GM12801 (cell line): ENCODE measurements around the gene NT5C.

Experiments
- TF ChIP-seq, protein P1 (sequence below): IDR thresholded peaks from one replicate; pipeline ENCODE4 v1.5.1; 2011; ENCODE audit warnings: control low read depth; ENCODE audit not compliant: insufficient read length; ENCODE audit errors: extremely low read depth

Gene NT5C

DNA sequence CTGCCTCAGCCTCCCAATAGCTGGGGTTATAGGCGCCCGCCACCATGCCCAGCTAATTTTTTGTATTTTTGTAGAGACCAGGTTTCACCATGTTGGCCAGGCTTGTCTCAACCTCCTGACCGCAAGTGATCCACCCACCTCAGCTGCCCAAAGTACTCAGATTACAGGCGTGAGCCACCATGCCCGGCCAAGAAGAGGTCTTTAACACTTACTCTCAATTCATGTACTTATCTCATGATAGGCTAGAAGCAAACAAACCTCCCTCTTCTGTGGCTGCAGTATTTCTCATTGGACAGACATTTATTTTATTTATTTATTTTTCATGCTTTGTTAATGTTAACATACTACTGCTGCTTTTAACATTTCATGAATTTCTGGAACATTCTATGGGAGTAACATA, 7.0 kb upstream of the NT5C start:
- TF ChIP-seq, protein P1, sequence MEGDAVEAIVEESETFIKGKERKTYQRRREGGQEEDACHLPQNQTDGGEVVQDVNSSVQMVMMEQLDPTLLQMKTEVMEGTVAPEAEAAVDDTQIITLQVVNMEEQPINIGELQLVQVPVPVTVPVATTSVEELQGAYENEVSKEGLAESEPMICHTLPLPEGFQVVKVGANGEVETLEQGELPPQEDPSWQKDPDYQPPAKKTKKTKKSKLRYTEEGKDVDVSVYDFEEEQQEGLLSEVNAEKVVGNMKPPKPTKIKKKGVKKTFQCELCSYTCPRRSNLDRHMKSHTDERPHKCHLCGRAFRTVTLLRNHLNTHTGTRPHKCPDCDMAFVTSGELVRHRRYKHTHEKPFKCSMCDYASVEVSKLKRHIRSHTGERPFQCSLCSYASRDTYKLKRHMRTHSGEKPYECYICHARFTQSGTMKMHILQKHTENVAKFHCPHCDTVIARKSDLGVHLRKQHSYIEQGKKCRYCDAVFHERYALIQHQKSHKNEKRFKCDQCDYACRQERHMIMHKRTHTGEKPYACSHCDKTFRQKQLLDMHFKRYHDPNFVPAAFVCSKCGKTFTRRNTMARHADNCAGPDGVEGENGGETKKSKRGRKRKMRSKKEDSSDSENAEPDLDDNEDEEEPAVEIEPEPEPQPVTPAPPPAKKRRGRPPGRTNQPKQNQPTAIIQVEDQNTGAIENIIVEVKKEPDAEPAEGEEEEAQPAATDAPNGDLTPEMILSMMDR: no peak

DNA sequence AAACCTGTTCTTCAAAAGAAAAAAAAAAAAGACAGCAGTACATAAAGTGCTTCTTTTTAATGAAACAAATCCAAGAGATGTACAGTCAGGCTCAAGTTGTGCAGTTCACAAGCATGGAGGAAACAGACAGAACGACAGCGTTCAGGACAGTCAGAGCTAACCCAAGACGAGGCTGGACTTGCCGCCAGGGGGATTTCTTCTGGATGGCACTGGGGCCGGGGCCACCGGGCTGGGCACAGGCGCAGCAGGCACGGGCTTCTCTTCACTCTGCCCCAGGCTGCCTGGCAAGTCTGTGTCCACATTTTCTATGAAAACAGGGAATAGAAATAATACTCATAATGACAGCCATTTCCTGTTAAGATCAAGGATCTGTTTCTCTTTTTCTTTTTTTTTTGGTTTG, 4.4 kb upstream of the NT5C start:
- TF ChIP-seq, protein P1: no peak

DNA sequence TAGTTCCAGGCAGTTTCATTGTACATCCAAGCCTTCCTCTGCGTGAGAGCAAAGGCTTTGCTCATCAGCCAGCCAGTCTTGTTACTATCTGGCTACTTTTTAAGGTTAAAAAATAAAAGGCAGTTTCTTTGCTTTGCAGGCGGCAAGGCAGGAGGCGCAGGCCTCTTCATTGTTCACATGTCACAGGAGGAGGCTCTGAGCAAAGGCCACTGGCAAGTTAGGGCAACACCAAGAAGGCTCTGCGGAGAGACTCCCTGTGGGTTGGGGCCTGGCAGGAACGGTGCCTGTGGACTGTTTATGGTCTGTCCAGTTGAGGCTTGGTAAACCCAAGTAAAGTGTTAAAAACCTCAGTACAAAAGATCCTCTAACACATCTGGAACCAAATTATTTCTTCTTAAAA, 3.9 kb upstream of the NT5C start:
- TF ChIP-seq, protein P1: no peak

DNA sequence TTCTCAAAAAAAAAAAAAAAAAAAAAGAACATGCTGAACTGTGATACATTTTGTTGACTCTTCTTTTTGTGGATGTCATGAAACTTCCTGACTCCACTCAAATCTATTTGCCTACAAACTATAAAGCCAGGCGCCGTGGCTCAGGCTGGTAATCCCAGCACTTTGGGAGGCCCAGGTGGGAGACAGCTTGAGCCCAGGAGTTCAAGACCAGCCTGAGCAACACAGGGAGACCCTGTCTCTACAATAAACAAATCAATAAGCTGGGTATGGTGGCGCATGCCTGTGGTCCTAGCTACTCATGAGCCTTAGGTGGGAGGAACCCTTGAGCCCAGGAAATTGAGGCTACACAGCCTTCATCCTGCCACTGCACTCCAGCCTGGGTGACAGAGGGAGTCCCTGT, 1.5 kb upstream of the NT5C start:
- TF ChIP-seq, protein P1: no peak

DNA sequence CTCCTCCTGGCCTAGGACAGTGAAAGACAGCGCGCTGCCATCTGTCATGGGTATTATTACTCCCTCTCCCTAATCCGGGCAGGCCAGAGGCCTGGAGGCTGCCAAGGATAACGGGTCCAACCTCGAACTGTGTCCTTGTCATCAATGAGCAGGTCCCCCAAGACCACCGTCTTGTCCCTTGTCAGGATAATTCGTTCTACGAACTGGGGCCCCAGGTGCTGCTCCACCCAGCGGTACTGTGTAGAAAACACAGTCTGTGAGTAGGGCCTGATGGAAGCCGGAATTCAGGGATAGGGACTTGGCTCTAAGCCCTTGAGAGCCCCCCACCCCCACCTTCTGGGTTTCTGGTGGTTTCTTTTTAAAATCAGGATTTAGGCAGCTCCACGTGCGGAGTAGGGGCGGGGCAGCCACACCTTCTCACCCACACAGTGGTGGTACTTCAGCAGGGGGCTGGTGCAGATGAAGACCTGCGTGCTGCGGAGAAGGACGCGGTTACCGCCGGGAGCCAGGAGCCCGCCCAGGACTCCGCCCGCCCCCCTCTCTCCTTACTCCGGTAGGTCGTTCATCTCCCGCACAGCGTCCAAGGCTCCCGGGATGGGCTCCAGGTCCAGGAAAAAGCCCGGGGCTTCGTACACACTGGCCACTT, 787 bp downstream of the NT5C start:
- TF ChIP-seq, protein P1: no peak

DNA sequence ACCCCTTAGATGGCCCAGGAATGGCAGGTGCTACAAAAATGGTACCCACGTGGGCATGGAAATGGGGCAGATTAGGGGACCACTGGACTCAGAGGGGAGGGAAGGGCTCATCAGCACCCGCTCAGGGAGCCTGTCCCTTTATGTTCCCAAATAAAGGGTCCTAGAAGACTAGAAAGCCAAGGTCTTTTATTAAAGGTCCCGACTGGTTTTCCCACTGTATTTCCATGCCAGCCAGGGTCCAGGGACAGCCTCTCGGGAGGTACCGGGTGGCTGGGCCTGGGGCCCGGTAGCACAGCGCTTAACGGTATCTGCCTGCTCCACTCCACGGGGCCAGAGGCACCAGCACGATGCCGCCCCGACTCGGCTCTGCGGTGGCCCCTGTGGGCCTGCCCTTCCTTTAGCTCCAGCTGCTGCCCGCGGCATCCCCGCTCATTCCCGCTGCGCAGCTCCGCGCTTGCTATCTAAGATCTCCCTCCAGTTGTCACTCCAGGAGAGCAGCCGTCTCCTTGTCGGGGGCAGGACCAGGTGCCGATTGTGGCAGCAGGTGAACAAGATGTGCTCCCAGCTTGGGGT, 1.4 kb downstream of the NT5C start:
- TF ChIP-seq, protein P1: no peak

DNA sequence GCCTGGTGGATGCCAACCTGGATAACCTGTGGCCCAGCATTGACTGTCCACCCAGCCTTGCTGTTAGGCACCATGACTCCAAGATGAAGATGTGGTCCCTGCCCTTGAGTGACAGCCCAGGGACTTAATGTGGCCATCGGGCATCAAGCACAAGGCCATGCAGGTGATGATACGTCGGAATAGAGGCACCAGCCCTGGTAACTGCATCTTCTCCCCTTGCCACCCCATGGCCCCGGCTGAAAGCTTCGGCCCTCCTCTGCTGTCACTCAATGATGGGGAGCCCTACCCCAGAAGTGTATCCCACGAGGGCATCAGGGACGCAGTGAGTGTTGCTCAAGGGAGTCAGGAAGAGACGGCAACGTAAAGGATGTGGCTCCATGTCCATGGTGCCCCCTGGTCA, 2.0 kb downstream of the NT5C start:
- TF ChIP-seq, protein P1: no peak
